Activated naive CD4-positive, alpha-beta T cell treated with anti-CD3 and anti-CD28 coated beads, Interleukin-2, amount 10 ng/mL, durations not matched to agents 5 hours and 36 hours (primary cell): Measurements from ENCODE around the gene SMPD4. TPM values are rescaled to one million over a fixed set of nuclear protein-coding genes. Genes with fewer than 3 reads are reported as not detected.

ENCODE experiments used
- total RNA-seq, 2 experiments: library from RNA; stranded (reverse); gene quantifications; one replicate each; pipeline ENCODE4 v1.2.3, GENCODE V29; 2021

The SMPD4 gene, protein sequence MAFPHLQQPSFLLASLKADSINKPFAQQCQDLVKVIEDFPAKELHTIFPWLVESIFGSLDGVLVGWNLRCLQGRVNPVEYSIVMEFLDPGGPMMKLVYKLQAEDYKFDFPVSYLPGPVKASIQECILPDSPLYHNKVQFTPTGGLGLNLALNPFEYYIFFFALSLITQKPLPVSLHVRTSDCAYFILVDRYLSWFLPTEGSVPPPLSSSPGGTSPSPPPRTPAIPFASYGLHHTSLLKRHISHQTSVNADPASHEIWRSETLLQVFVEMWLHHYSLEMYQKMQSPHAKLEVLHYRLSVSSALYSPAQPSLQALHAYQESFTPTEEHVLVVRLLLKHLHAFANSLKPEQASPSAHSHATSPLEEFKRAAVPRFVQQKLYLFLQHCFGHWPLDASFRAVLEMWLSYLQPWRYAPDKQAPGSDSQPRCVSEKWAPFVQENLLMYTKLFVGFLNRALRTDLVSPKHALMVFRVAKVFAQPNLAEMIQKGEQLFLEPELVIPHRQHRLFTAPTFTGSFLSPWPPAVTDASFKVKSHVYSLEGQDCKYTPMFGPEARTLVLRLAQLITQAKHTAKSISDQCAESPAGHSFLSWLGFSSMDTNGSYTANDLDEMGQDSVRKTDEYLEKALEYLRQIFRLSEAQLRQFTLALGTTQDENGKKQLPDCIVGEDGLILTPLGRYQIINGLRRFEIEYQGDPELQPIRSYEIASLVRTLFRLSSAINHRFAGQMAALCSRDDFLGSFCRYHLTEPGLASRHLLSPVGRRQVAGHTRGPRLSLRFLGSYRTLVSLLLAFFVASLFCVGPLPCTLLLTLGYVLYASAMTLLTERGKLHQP
- total RNA-seq, result 10 to 100 TPM; 53.7 to 53.9 TPM

DNA sequence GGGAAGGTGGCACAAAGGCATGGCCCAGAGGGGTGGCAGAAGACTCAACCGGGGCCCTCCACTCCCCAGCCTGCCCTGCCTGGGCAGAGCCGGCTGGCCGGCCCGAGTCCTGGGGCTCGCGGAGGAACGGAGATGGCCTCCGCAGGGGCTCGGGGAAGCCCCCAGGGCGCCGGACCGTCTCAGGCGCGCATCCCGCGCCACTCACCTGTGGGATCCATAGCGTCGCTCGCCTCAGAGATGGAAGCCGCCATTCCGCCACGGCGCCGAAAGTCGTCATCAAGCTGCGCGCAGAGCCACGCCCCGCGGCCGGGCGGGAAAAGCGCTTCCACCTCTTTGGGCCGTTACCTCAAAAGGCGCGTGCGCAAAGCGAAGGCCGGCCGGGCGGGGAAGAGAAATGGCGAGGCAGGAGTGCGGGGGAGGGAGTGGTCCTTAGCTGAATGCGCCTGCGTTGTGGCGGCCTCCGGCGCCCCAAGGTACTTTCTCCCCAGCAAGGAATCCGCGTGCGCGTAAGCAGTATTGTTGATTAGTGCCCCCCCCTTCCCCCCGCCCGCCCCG is at the start of gene SMPD4:
SMPD4 (minus strand) TSS at position 278 of the 555 bp plus-strand sequence. CDS start 5,010 bp downstream, outside the sequence.

DNA sequence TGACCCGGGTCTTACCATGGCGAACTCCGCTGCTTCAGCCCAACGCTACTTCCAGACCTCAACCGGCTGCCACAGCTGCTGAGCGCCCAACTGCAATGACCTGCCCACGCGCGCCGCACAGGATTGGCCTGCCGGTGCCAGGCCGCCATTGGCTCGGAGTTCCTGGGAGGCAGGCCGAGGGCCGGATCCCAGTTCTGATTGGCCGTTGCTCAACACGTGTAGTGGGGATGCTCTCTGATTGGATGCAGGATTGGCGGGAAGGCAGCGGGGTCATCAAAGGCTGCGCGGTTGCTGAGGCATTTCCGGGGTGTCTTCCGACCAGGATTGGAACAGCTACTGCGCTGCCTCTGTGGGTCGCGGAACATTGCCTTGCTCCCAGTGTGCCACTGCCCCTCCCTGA is 16.9 kb upstream of the SMPD4 start, which contains the start of gene TUBA3E:
TUBA3E (minus strand) TSS at position 97 of the 400 bp plus-strand sequence; CDS start at position 18, 79 bp downstream.

DNA sequence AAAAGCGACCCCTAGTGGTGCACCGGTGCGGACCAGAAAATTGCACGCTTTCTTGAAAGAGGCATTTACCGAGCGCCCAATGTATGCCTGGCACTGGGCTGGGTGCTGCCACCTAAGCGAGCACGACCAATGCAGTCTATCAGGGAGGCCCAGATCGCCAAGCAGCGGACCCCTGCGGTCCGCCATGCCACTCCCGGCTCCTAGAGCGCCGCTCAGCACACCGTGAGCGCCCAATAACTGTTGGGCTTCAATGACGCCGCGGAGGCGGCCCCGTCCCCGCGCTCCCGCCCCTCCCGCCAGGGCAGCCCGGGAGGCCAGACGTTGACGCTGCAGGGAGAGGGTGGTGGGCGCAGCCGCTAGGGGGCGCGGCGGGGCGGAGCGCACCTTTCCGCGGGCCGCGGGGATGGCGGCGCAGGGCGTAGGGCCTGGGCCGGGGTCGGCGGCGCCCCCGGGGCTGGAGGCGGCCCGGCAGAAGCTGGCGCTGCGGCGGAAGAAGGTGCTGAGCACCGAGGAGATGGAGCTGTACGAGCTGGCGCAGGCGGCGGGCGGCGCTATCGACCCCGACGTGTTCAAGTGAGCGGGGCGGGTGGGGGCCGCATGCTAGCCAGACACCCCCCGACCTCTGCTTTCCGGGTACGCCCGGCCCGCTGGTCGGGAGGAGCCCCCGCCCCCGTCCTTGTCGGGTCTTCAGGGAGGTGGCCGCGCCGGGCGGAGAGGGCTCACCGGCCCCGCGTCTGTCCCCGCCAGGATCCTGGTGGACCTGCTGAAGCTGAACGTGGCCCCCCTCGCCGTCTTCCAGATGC is 679 bp upstream of the SMPD4 start, which contains the start of gene MZT2B:
MZT2B (plus strand) TSS at position 383 of the 803 bp plus-strand sequence; CDS start at position 404, 21 bp downstream.

DNA sequence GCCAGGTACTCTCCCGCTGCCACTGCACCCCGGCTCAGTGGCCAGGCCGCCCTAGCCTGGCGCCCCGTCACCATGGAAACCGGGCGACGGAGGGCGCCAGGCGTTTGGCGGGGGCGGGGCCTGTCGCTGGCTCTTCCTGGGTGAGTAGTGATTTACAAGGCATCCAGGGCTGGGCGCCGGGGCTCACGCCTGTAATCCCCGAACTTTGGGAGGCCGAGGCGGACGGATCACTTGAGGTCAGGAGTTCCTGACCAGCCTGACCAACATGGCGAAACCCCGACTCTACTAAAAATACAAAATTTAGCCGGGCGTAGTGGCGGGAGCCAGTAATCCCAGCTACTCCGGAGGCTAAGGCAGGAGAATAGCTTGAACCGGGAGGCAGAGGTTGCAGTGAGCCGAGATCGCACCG is 36.4 kb downstream of the SMPD4 start, which contains the start of gene CCDC74B:
CCDC74B (minus strand) TSS at position 107 of the 409 bp plus-strand sequence. CDS start 116 bp downstream, outside the sequence.

DNA sequence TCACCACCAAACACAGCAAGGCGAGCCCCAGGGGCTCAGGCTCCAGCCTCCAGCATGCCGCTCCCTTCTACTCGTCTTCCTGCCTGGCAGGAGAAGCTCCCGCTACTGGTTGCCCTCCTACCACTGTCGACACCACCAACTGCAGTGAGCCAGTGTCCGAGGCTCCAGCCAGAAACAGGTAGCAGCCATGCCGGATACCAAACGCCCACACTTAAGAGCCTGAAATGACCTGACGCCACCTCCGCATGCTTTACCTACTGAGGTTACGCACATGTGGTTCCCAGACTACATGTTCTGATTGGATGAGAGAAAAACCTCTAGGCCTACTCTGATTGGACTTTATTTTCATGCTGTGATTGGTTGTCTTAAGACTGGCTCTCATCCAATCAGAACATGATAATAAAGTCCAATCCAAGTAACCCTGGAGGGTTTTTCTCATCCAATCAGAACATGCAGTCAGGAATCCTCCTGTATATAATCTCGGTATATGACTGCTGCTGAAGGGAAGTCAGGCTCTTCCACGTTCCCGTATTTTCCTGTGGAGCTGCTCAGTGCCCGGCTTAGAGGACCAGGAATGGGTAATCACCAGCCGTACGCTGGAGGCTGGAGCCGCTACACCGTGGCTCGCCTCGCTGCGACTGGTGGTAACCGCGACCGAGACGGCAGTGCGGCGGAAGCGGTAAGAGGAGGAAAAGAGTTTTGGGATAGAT is 52.1 kb downstream of the SMPD4 start, which contains the start of gene POTEF:
POTEF (minus strand) TSS at position 103 of the 710 bp plus-strand sequence. CDS start 8,707 bp downstream, outside the sequence.

Other genes with a start within 250 kb of the SMPD4 start
- not detected for gene RAB6C, start 201.9 kb downstream of the SMPD4 start, total RNA-seq
- gene POTEF, start 52.4 kb downstream of the SMPD4 start, total RNA-seq, result not detected
- gene CCDC74B, start 36.5 kb downstream of the SMPD4 start, total RNA-seq, result under 1 TPM; 0.71 to 0.77 TPM
- gene MZT2B, start 660 bp upstream of the SMPD4 start, total RNA-seq, result 100 to 1,000 TPM; 429 to 447 TPM
- gene TUBA3E, start 16.8 kb upstream of the SMPD4 start, total RNA-seq, result not detected
- gene IMP4, start 161.3 kb upstream of the SMPD4 start, total RNA-seq, result 10 to 100 TPM; 58.8 to 62.2 TPM
- 10 to 100 TPM; 94.7 to 95.3 TPM for gene PTPN18, start 174.5 kb upstream of the SMPD4 start, total RNA-seq